Suprapubic skin (tissue), 4 donors: ENCODE data around the gene CCL21. TPM values are rescaled to one million over a fixed set of nuclear protein-coding genes. Genes with fewer than 3 reads are reported as not detected.

Experiments
- DNase-seq, 2 donors: peaks; one replicate each; pipeline ENCODE4 v3.0.0-alpha.2; 2019; ENCODE audit warnings: low spot score in 2 of 2
- H3K27ac ChIP-seq: fragments of 200-600 bp; sonication (generic); one replicate; pipeline ENCODE4 v1.5.1; 2019
- H3K27me3 ChIP-seq: fragments of 200-600 bp; sonication (generic); one replicate; pipeline ENCODE4 v1.5.1; 2019
- H3K36me3 ChIP-seq: fragments of 200-600 bp; sonication (generic); one replicate; pipeline ENCODE4 v1.5.1; 2019
- H3K4me1 ChIP-seq: fragments of 200-600 bp; sonication (generic); one replicate; pipeline ENCODE4 v1.5.1; 2019
- H3K4me3 ChIP-seq: fragments of 200-600 bp; sonication (generic); one replicate; pipeline ENCODE4 v1.5.1; 2019; ENCODE audit warnings: mild to moderate bottlenecking
- H3K9me3 ChIP-seq: fragments of 200-600 bp; sonication (generic); one replicate; pipeline ENCODE4 v1.5.1; 2019
- CTCF ChIP-seq, 2 donors: fragments of 200-600 bp in 1 of 2; fragments of 450-650 bp in 1 of 2; sonication (generic) in 1 of 2; IDR thresholded peaks; one replicate each; pipeline ENCODE4 v1.5.1; 2016 to 2019; ENCODE audit warnings: antibody characterized with exemption in 2 of 2, mild to moderate bottlenecking in 1 of 2, moderate library complexity in 1 of 2
- EP300 ChIP-seq: sonication (generic); formaldehyde crosslinking; IDR thresholded peaks from one replicate; pipeline ENCODE4 v1.6.1; 2017; ENCODE audit warnings: antibody characterized with exemption
- POLR2A ChIP-seq, 2 donors: fragments of 450-650 bp; IDR thresholded peaks; one replicate each; pipeline ENCODE4 v1.6.1; 2017; ENCODE audit warnings: antibody characterized with exemption in 2 of 2, mild to moderate bottlenecking in 2 of 2, moderate library complexity in 2 of 2
- POLR2AphosphoS5 ChIP-seq, 3 donors: sonication (generic); formaldehyde crosslinking; IDR thresholded peaks; one replicate each; pipeline ENCODE4 v1.6.1; 2017; ENCODE audit warnings: antibody characterized with exemption in 3 of 3
- WGBS: methylation state at CpG from one replicate; pipeline ENCODE4 v1.1.5; 2018; 5-methylcytosine and 5-hydroxymethylcytosine counted together
- total RNA-seq, 4 donors: library from RNA; depleted of rRNA; stranded (reverse); fragments of >200 nt; gene quantifications; one replicate each; pipeline ENCODE4 v1.1.0, GENCODE V29; 2016

CCL21 gene
- total RNA-seq, 4 donors from 2014 or later, result 5.2 to 6.1 (median 5.6) TPM; not detected in 1

GRCh38 chr9:34659592-34660253 is 50.2 kb downstream of the CCL21 start:
- Histone ChIP-seq H3K9me3 (no peaks in the 10 kb centered on the region), H3K4me1 (peaks cover 76% of the 10 kb centered on the region), H3K27me3 (no peaks in the 10 kb centered on the region), H3K36me3 (peaks cover 28% of the 10 kb centered on the region), H3K4me3 (no peak overlapping the region), H3K27ac (peak overlapping the region; percentile 61)
- WGBS, result 56% methylated on average over 4 of the region's 8 CpGs
- TF ChIP-seq POLR2AphosphoS5 (IDR thresholded peaks at IDR 0.05) (no peak), POLR2A (IDR thresholded peaks at IDR 0.05) (no peak), CTCF (IDR thresholded peaks at IDR 0.05) (no peak), EP300 (no peak)
- no peak for DNase-seq

Other genes with a start within 250 kb of the CCL21 start
- 1 to 10 TPM in 3 of 4 donors, under 1 TPM in 1; 0.65 to 4.0 (median 2.7) TPM for gene ENHO, start 187.1 kb downstream of the CCL21 start, total RNA-seq
- gene CNTFR, start 120.4 kb downstream of the CCL21 start, total RNA-seq, result 1 to 10 TPM; 5.0 to 9.1 (median 5.7) TPM
- gene RPP25L, start 98.0 kb downstream of the CCL21 start, total RNA-seq, result 10 to 100 TPM; 20.3 to 50.4 (median 25.1) TPM
- gene DCTN3, start 89.6 kb downstream of the CCL21 start, total RNA-seq, result 100 to 1,000 TPM in 3 of 4 donors, 10 to 100 TPM in 1; 61.2 to 136 (median 121) TPM
- gene ARID3C, start 81.1 kb downstream of the CCL21 start, total RNA-seq, result 1 to 10 TPM in 1 of 4 donors, under 1 TPM in 3; 0.34 to 2.0 (median 0.50) TPM
- gene SIGMAR1, start 72.3 kb downstream of the CCL21 start, total RNA-seq, result 100 to 1,000 TPM in 3 of 4 donors, 10 to 100 TPM in 1; 78.5 to 111 (median 109) TPM
- 100 to 1,000 TPM in 1 of 4 donors, 10 to 100 TPM in 3; 47.6 to 182 (median 77.6) TPM for gene GALT, start 63.5 kb downstream of the CCL21 start, total RNA-seq
- 100 to 1,000 TPM in 1 of 4 donors, 10 to 100 TPM in 3; 23.4 to 114 (median 39.3) TPM for gene IL11RA, start 58.0 kb downstream of the CCL21 start, total RNA-seq
- gene CCL27, start 47.5 kb downstream of the CCL21 start, total RNA-seq, result 100 to 1,000 TPM; 169 to 357 (median 233) TPM
- gene CCL19, start 18.9 kb downstream of the CCL21 start, total RNA-seq, result 1 to 10 TPM; 1.3 to 5.4 (median 3.3) TPM
- 1 to 10 TPM in 2 of 4 donors, under 1 TPM in 2; 0.26 to 4.2 (median 1.2) TPM for gene PHF24, start 248.1 kb upstream of the CCL21 start, total RNA-seq